GM21367 (cell line): ENCODE measurements around the gene MT4.
"Not testable (repeated sequence)": the region's sequence is repeated elsewhere in the genome, so short reads cannot be mapped to it uniquely, and the experiment has no call there.

Experiments
- ATAC-seq: cut with Tn5 transposase; IDR thresholded peaks from one replicate; pipeline ENCODE4 v1.9.1; 2021; ENCODE audit not compliant: unreplicated experiment

Gene MT4

GRCh38 chr16:56558024-56558747 is 6.7 kb upstream of the MT4 start:
- no peak for ATAC-seq

- no peak for ATAC-seq
Observed at GRCh38 chr16:56559109-56559508, 5.8 kb upstream of the MT4 start.

- ATAC-seq = no peak
Observed at GRCh38 chr16:56560447-56560846, 4.4 kb upstream of the MT4 start.

GRCh38 chr16:56561126-56561525 is 3.7 kb upstream of the MT4 start:
- ATAC-seq = no peak

DNA sequence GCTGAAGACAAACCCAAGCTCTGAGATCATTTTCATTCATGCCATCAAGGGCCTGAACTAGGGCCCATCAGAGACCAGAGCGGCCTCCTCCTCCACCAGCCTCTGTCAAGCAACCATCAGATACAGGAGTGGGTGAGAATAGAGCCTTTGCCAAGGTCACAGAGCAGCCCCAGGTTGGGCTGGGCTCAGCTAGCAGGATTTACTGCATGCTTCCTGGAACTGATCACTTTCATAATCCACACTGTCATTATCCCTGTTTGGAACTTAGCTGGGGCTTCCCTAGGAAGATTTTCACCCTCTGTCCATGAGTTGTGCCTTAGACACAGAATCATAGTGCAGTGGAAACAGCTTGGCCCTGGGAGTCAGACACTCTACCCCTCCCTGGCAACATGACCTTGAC is 5.1 kb downstream of the MT4 start:
- no peak for ATAC-seq

DNA sequence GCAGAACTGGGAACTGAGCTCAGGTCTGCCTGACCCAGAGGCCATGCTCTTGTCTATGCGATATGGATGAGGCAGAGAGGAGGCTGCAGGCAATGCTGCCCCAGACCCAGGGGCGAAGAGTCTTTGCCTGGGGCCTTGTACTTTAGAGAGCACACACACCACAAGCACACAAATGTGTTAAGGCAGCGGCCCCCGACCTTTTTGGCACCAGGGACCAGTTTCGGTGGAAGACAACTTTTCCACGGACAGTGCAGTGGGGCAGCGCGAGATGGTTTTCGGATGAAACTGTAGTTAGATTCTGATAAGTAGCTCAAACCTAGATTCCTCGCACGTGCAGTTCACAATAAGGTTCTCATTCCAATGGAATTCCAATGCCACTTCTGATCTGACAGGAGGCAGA is 6.7 kb downstream of the MT4 start:
- ATAC-seq = no peak

DNA sequence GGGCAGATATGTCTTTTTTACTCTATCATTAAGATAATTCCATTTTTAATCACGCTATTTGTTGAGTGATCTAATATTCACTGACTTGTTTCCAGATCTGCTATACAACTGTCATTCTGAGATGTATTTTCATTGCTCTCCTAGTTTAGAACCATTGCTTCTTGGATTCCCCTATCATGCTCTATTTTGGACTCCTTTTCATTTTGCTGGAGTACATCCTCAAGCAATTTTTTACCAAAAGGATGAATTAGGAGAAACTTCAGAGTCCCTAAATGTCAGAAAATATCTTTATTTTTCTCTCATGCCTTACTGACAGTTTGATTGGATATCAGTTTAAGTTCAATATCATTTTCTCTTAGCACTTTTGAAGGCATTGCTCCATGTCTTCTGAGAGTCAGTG is 9.8 kb downstream of the MT4 start:
- no peak for ATAC-seq

GRCh38 chr16:56576585-56577299 is 11.9 kb downstream of the MT4 start:
- ATAC-seq = no peak

DNA sequence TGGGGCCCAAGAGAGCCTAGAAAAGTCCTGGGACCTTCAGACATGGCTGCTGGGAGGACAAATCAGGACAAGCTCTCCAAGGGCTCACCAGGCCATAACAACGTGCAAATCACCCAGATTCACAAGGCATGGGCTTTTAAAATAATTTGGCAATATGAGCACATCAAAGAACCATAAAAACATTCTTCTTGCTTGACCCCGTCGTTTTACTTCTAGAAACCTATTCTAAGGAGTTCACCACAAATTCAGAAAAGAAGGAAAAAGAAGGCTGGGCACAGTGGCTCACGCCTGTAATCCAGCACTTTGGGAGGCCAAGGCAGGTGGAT is 12.4 kb downstream of the MT4 start:
- ATAC-seq = no peak

GRCh38 chr16:56580391-56581048 is 15.6 kb downstream of the MT4 start:
- no peak for ATAC-seq

GRCh38 chr16:56582911-56583310 is 18.0 kb downstream of the MT4 start:
- not testable (repeated sequence) for ATAC-seq

DNA sequence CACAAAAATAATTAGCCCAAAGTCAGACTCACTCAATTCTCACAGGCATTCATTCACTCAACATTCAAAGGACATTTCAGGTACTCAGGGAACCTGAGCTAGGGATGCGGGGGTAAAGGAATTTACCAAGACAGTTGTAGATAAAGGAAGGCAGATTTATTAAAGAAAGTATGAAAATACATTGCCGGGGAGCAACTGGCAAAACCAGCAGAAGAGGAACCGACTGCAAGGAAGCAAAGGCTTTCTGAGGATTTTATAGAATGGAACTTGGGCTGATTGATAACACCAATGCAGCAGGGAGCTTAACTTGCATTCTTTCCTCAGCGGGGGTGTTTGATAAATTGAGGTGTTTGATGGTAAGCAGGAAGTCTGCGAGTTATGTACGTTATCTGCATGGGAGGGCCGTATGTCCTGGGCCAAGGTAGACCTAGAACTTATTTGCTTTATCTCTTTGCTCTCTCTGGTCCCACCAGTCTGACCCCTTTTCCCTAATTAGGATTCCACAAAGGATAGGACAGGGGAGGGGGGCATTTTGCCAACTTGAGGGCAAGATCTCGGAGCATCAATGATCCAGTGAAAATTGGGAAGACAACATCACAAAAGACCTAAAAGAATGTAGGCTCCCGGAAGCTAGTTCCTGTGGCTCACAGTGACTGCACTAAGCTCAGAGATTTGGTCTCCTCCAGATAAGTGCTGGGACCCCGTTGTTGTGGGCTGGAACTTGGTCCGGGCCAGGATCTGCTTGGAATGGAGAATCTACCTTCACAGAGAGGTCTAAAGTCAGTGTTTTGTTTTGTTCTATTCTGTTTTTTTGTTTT is 18.7 kb downstream of the MT4 start:
- no peak for ATAC-seq

- no peak for ATAC-seq
Observed at GRCh38 chr16:56584276-56584675, 19.4 kb downstream of the MT4 start.

- no peak for ATAC-seq
Observed at GRCh38 chr16:56588781-56589140, 23.9 kb downstream of the MT4 start.

DNA sequence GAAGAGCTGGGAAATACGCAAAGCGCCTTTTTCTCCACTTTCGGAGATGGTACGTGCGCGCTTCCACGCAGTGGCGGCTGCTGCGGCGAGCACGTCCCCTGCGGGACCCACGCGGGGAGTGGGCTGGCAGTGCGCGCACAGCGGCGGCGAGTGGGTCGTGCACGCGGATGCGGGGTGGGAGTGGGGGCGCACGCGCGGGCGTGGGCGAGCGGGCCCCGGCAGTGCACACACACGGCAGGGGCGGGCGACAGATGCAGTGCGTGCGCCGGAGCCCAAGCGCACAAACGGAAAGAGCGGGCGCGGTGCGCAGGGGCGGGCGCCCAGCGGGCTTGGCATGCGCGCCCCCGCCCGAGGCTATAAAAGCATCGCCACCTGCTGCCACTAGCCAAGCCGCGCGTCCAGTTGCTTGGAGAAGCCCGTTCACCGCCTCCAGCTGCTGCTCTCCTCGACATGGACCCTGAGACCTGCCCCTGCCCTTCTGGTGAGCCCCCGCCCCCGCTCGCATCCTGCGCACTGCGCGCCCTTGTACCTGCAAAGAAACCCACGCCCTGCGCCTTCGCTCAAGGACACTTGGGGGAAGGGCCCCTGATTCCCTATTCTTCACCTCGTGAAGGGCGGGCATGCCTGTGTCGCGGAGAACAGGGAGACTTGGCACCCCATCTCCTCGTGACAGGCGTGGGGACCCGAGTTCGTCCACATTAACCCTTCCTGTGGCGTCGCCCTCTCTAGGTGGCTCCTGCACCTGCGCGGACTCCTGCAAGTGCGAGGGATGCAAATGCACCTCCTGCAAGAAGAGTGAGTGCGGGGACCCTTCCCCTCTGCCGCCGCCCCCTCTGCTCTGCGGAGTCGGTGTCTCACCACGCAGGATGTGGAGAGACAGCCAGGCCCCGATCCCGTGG is 24.5 kb downstream of the MT4 start, which contains the start of gene MT3:
Gene MT3, plus strand, starts transcription at position 388 of the 899 bp plus-strand sequence. Its CDS starts 63 bp downstream, at position 451.
- ATAC-seq = no peak

- ATAC-seq = no peak
Observed at GRCh38 chr16:56591377-56592060, 26.6 kb downstream of the MT4 start.

DNA sequence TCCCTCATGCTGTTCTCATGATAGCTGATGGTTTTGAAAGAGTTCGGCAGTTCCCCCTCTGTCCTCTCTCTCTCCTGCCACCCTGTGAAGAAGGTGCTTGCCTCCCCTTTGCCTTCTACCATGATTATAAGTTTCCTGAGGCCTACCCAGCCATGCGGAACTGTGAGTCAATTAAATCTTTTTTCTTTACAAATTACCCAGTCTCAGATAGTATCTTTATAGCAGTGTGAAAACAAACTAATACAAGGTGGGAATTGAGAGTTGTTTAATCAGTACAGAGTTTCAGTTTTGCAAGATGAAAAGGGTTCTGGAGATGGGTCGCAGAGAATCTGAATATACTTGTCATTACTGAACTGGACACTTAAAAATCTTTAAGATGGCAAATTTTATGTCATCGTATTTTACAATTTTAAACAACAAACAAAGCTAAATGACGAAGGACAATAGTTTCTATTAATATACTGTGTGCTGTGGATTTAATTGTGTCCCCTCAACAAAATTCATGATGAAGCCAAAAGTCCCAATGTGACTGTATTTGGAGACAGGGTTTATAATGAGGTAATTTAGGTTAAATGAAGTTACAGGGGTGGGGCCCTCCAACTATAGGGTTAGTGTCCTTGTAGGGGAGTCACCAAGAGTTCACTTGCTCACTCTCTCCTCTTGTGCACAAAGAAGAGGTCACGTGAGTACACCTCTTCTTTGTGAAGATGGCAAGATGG is 28.9 kb downstream of the MT4 start:
- no peak for ATAC-seq

- no peak for ATAC-seq
Observed at GRCh38 chr16:56594292-56594619, 29.4 kb downstream of the MT4 start.

DNA sequence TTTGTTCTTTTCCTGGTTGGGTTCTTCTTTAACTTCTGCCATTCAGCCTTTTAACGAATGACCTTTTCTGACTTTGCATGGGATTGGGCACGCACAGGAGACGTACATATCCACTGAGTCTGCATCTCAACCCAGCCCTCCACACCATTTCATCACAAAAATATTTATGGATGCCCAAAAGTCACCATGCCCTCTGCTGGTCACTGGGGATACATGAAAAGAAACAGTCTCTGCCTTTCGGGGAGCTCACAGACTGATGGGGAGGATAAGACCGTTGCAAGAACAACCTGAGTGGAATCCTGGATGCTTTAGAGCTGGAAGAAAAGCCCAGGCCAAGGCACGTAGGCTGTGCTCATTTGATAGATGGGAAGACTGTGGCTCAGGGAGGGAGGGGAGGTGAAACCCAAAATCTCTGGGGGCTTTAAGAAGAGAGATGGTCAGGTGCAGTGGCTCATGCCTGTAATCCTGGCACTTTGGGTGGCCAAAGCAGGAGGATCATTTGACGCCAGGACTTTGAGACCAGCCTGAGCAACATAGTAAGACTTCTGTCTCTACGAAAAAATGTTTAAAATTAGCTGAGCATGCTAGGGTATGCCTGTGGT is 35.6 kb downstream of the MT4 start:
- ATAC-seq = no peak
